PC-9 (cell line): ENCODE results near the gene SRC.

Experiments used
- CTCF ChIP-seq: fragments of 200-600 bp; sonication (generic); conservative IDR thresholded peaks from 2 replicates; pipeline ENCODE4 v1.6.1; 2017; ENCODE audit warnings: mixed run types, antibody characterized with exemption, mild to moderate bottlenecking, moderate library complexity
- EZH2 ChIP-seq: fragments of 200-600 bp; sonication (generic); IDR thresholded peaks from 2 replicates; pipeline ENCODE4 v1.8.0; 2017; ENCODE audit warnings: antibody characterized with exemption, low read depth

GRCh38 chr20:37355252-37356180 is 9.6 kb downstream of the SRC start:
- TF ChIP-seq CTCF (no peak), EZH2 (no peak)
